K562 (cell line): ENCODE measurements around the gene NOTCH3. TPM values are rescaled to one million over a fixed set of nuclear protein-coding genes. Genes with fewer than 3 reads are reported as not detected.

ENCODE experiments used
- ADNP ChIP-seq: fragments of 200-800 bp; sonication (Bioruptor generic); IDR thresholded peaks from 2 replicates; pipeline ENCODE4 v1.6.1; 2016; ENCODE audit warnings: missing genetic modification characterization, missing compliant biosample characterization
- ARID2 ChIP-seq: fragments of 450-650 bp; IDR thresholded peaks from 2 replicates; pipeline ENCODE4 v1.6.1; 2017; ENCODE audit warnings: antibody characterized with exemption, mild to moderate bottlenecking
- CAMTA2 ChIP-seq: fragments of 250-450 bp; sonication (Bioruptor Pico); conservative IDR thresholded peaks from 2 replicates; pipeline ENCODE4 v1.5.1; 2022
- RBM17 ChIP-seq: fragments of 200-400 bp; formaldehyde crosslinking; IDR thresholded peaks from 2 replicates; pipeline ENCODE4 v1.6.1; 2017; ENCODE audit warnings: low read depth, mild to moderate bottlenecking, low read length, borderline replicate concordance
- RBM39 ChIP-seq: fragments of 200-400 bp; formaldehyde crosslinking; optimal IDR thresholded peaks from 2 replicates; pipeline ENCODE3; 2018; ENCODE audit warnings: low read depth, low read length
- SIN3B ChIP-seq: fragments of 450-650 bp; IDR thresholded peaks from 2 replicates; pipeline ENCODE4 v1.6.1; 2017; ENCODE audit warnings: low read depth, mild to moderate bottlenecking, moderate library complexity
- STAT5A ChIP-seq: IDR thresholded peaks from 2 replicates; pipeline ENCODE4 v1.6.1; 2012; ENCODE audit warnings: low read length, inconsistent platforms, borderline replicate concordance
- ZBTB17 ChIP-seq: fragments of 450-650 bp; formaldehyde crosslinking; IDR thresholded peaks from 2 replicates; pipeline ENCODE4 v1.4.0; 2020; ENCODE audit warnings: mild to moderate bottlenecking
- ZFP30 ChIP-seq: fragments of 250-450 bp; sonication (Bioruptor Pico); IDR thresholded peaks from 2 replicates; pipeline ENCODE4 v1.8.0; 2022; ENCODE audit warnings: moderate library complexity, mild to moderate bottlenecking, inconsistent platforms, borderline replicate concordance
- ZNF174 ChIP-seq: fragments of 250-450 bp; sonication (Bioruptor Pico); IDR thresholded peaks from 2 replicates; pipeline ENCODE4 v1.4.0; 2020; ENCODE audit warnings: mild to moderate bottlenecking
- ZNF311 ChIP-seq: fragments of 250-450 bp; sonication (Bioruptor Pico); IDR thresholded peaks from 2 replicates; pipeline ENCODE4 v1.4.0; 2020; ENCODE audit warnings: mild to moderate bottlenecking, moderate library complexity
- ZNF444 ChIP-seq: fragments of 250-450 bp; sonication (Bioruptor Pico); IDR thresholded peaks from 2 replicates; pipeline ENCODE4 v1.4.0; 2020; ENCODE audit warnings: mild to moderate bottlenecking, moderate library complexity
- ZNF76 ChIP-seq: fragments of 250-450 bp; sonication (Bioruptor Pico); IDR thresholded peaks from 2 replicates; pipeline ENCODE4 v1.4.0; 2020; ENCODE audit warnings: mild to moderate bottlenecking, moderate library complexity, borderline replicate concordance
- polyA plus RNA-seq, 8 experiments: library from polyadenylated mRNA; depleted of rRNA in 4 of 8; stranded (reverse) in 5 of 8; unstranded in 3 of 8; fragments of >200 nt; fragmentation: Nextera tagmentation in 2 of 8; fragmentation: Illumina TruSeq in 1 of 8; extraction: Ambion mirVana in 2 of 8; extraction: Trizol in 1 of 8; gene quantifications; 2 replicates each; pipeline versions ENCODE4 v1.2.1 to v1.2.3, GENCODE V29; 2011 to 2014; ENCODE audit warnings: inconsistent platforms in 1 of 8, missing spikeins in 1 of 8
- total RNA-seq, 7 experiments: library from RNA; depleted of rRNA in 6 of 7; stranded (reverse); fragments of >200 nt in 6 of 7; fragmentation: Illumina TruSeq in 2 of 7; extraction: Trizol in 2 of 7; gene quantifications; 2 replicates each; pipeline versions ENCODE4 v1.2.1 to v1.2.3, GENCODE V29; 2011 to 2021; ENCODE audit warnings: low replicate concordance in 1 of 7
- TF ChIP-seq, protein P1 (sequence below): fragments of 250-450 bp; sonication (Bioruptor Pico); IDR thresholded peaks from 2 replicates; pipeline ENCODE4 v1.8.0; 2022; ENCODE audit warnings: moderate library complexity, mild to moderate bottlenecking, inconsistent platforms
- TF ChIP-seq, protein P2 (sequence below): fragments of 450-650 bp; IDR thresholded peaks from 2 replicates; pipeline ENCODE4 v1.7.1; 2018; ENCODE audit warnings: mild to moderate bottlenecking, low read depth; ENCODE audit not compliant: partially characterized antibody
- TF ChIP-seq, protein P3 (sequence below): sonication (generic); formaldehyde crosslinking; IDR thresholded peaks from 2 replicates; pipeline ENCODE4 v1.8.0; 2022; ENCODE audit warnings: mild to moderate bottlenecking, missing genetic modification reagents

Gene NOTCH3
- total and polyA plus RNA-seq, 9 of the 15 experiments (the other 6 are each of a cell fraction or from before 2014, with no cell fraction given), result under 0.01 to 1.2 (median 0.16) TPM

DNA sequence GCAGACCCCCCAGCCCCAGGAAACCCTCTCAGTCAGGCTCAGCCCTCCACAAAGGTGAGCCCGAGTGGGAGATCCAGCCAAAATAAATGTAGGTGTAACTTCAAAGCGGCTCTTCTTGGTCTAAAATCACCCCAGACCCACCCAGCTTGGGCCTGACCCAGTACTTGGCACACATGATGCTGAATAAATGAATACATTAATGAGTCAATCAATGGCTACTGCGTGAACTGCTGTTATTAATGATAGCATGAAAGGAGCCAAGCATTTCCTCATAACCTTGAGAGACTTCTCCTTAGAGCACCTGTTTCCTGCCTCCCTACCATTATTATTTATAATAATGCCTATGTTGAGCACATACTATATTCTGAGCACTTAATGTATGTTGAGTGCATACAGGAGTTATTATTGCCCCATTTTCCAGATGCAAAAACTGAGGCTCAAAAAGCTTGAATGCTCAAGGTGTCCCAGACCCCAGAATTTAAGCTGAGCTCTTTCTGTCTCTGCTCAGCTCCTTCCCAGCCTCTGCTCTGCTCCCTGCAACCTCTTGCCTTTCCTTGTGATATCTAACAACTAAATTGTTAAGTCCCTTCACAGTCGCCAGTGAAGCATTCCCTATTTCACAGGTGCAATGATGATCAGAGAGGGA is 4.3 kb downstream of the NOTCH3 start (continued):
- TF ChIP-seq SIN3B (no peak), ZNF174 (CRISPR knock-in tag) (no peak), STAT5A (no peak), CAMTA2 (no peak), ARID2 (no peak), ZNF311 (CRISPR knock-in tag) (no peak), ZNF444 (CRISPR knock-in tag) (no peak), ADNP (tag) (peak; percentile 87), RBM39 (no peak), ZFP30 (CRISPR knock-in tag) (no peak), ZBTB17 (CRISPR knock-in tag) (no peak), RBM17 (no peak), ZNF76 (CRISPR knock-in tag) (no peak)
- TF ChIP-seq, protein P1, sequence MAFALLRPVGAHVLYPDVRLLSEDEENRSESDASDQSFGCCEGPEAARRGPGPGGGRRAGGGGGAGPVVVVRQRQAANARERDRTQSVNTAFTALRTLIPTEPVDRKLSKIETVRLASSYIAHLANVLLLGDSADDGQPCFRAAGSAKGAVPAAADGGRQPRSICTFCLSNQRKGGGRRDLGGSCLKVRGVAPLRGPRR (CRISPR knock-in tag), result no peak
- TF ChIP-seq, protein P2, sequence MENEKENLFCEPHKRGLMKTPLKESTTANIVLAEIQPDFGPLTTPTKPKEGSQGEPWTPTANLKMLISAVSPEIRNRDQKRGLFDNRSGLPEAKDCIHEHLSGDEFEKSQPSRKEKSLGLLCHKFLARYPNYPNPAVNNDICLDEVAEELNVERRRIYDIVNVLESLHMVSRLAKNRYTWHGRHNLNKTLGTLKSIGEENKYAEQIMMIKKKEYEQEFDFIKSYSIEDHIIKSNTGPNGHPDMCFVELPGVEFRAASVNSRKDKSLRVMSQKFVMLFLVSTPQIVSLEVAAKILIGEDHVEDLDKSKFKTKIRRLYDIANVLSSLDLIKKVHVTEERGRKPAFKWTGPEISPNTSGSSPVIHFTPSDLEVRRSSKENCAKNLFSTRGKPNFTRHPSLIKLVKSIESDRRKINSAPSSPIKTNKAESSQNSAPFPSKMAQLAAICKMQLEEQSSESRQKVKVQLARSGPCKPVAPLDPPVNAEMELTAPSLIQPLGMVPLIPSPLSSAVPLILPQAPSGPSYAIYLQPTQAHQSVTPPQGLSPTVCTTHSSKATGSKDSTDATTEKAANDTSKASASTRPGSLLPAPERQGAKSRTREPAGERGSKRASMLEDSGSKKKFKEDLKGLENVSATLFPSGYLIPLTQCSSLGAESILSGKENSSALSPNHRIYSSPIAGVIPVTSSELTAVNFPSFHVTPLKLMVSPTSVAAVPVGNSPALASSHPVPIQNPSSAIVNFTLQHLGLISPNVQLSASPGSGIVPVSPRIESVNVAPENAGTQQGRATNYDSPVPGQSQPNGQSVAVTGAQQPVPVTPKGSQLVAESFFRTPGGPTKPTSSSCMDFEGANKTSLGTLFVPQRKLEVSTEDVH, result no peak
- TF ChIP-seq, protein P3, sequence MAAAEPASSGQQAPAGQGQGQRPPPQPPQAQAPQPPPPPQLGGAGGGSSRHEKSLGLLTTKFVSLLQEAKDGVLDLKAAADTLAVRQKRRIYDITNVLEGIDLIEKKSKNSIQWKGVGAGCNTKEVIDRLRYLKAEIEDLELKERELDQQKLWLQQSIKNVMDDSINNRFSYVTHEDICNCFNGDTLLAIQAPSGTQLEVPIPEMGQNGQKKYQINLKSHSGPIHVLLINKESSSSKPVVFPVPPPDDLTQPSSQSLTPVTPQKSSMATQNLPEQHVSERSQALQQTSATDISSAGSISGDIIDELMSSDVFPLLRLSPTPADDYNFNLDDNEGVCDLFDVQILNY (CRISPR knock-in tag), result no peak
